Smooth muscle cell (in vitro differentiated cells): ENCODE measurements around the gene GOLGA6L2. TPM values are rescaled to one million over a fixed set of nuclear protein-coding genes. Genes with fewer than 3 reads are reported as not detected.

Source experiments
- DNase-seq: peaks from one replicate; lab custom pipeline; 2025; ENCODE audit not compliant: unreplicated experiment; lab: John Stamatoyannopoulos, UW
- H2AFZ ChIP-seq: fragments of 200-600 bp; sonication (generic); 2 replicates; pipeline ENCODE4 v1.6.0; 2016; ENCODE audit warnings: antibody characterized with exemption, low read depth, mild to moderate bottlenecking
- H3F3A ChIP-seq: fragments of 200-600 bp; sonication (generic); 2 replicates; pipeline ENCODE4 v1.6.0; 2017; ENCODE audit warnings: antibody characterized with exemption, low read depth
- H3K27ac ChIP-seq: fragments of 200-600 bp; sonication (generic); 2 replicates; pipeline ENCODE4 v1.5.1; 2016; ENCODE audit warnings: low read depth, mild to moderate bottlenecking
- H3K27me3 ChIP-seq: fragments of 200-600 bp; sonication (generic); 2 replicates; pipeline ENCODE4 v1.6.1; 2016; ENCODE audit warnings: low read depth, mild to moderate bottlenecking
- H3K36me3 ChIP-seq: fragments of 200-600 bp; sonication (generic); 2 replicates; pipeline ENCODE4 v1.5.1; 2016; ENCODE audit warnings: low read depth
- H3K4me1 ChIP-seq: fragments of 200-600 bp; sonication (generic); 2 replicates; pipeline ENCODE4 v1.5.1; 2016; ENCODE audit warnings: low read depth
- H3K4me2 ChIP-seq: fragments of 200-600 bp; sonication (generic); 2 replicates; pipeline ENCODE4 v1.6.0; 2016; ENCODE audit warnings: mild to moderate bottlenecking
- H3K4me3 ChIP-seq: fragments of 200-600 bp; sonication (generic); 2 replicates; pipeline ENCODE4 v1.5.1; 2016; ENCODE audit warnings: mild to moderate bottlenecking
- H3K79me2 ChIP-seq: fragments of 200-600 bp; sonication (generic); 2 replicates; pipeline ENCODE4 v1.6.0; 2016; ENCODE audit warnings: low read depth, mild to moderate bottlenecking
- H3K9ac ChIP-seq: fragments of 200-600 bp; sonication (generic); 2 replicates; pipeline ENCODE4 v1.6.0; 2016; ENCODE audit warnings: low read depth
- H3K9me3 ChIP-seq: fragments of 200-600 bp; sonication (generic); replicated peaks from 2 replicates; pipeline ENCODE4 v1.5.1; 2016; ENCODE audit warnings: low read depth
- H4K20me1 ChIP-seq: fragments of 200-600 bp; sonication (generic); 2 replicates; pipeline ENCODE4 v1.6.0; 2016; ENCODE audit warnings: low read depth
- WGBS: methylation state at CpG from one replicate; pipeline ENCODE4 v1.1.7; 2016; ENCODE audit warnings: low lambda C conversion rate; 5-methylcytosine and 5-hydroxymethylcytosine counted together
- polyA plus RNA-seq: library from polyadenylated mRNA; unstranded; fragments of >200 nt; fragmentation: Nextera tagmentation; extraction: Ambion mirVana; gene quantifications from 2 replicates; pipeline ENCODE4 v1.2.1, GENCODE V29; 2016
- total RNA-seq: library from RNA; depleted of rRNA; stranded (reverse); fragments of >200 nt; gene quantifications from 2 replicates; pipeline ENCODE4 v1.2.3, GENCODE V29; 2014
- TF ChIP-seq, protein P1 (sequence below): fragments of 200-600 bp; sonication (generic); IDR thresholded peaks from 2 replicates; pipeline ENCODE4 v1.5.1; 2017; ENCODE audit warnings: borderline replicate concordance, mild to moderate bottlenecking, antibody characterized with exemption; ENCODE audit not compliant: insufficient read depth, poor library complexity, severe bottlenecking

GOLGA6L2 gene
- total and polyA plus RNA-seq, 2 experiments from 2014 or later: not detected

- Histone ChIP-seq H3K36me3 (no peaks in the 10 kb centered on the region), H3K9me3 (no peaks in the 10 kb centered on the region), H3K4me2 (no peak overlapping the region), H2AFZ (no peak overlapping the region), H3K27me3 (no peaks in the 10 kb centered on the region), H3K9ac (no peak overlapping the region), H3K27ac (no peak overlapping the region), H4K20me1 (no peaks in the 10 kb centered on the region), H3F3A (no peaks in the 10 kb centered on the region), H3K79me2 (no peaks in the 10 kb centered on the region), H3K4me1 (no peaks in the 10 kb centered on the region), H3K4me3 (no peak overlapping the region)
- TF ChIP-seq, protein P1, sequence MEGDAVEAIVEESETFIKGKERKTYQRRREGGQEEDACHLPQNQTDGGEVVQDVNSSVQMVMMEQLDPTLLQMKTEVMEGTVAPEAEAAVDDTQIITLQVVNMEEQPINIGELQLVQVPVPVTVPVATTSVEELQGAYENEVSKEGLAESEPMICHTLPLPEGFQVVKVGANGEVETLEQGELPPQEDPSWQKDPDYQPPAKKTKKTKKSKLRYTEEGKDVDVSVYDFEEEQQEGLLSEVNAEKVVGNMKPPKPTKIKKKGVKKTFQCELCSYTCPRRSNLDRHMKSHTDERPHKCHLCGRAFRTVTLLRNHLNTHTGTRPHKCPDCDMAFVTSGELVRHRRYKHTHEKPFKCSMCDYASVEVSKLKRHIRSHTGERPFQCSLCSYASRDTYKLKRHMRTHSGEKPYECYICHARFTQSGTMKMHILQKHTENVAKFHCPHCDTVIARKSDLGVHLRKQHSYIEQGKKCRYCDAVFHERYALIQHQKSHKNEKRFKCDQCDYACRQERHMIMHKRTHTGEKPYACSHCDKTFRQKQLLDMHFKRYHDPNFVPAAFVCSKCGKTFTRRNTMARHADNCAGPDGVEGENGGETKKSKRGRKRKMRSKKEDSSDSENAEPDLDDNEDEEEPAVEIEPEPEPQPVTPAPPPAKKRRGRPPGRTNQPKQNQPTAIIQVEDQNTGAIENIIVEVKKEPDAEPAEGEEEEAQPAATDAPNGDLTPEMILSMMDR: no peak
- DNase-seq: no peak
- WGBS: 75% methylated on average over 11 of the region's 11 CpGs
Observed at GRCh38 chr15:23444269-23444668, 2.8 kb downstream of the GOLGA6L2 start.

DNA sequence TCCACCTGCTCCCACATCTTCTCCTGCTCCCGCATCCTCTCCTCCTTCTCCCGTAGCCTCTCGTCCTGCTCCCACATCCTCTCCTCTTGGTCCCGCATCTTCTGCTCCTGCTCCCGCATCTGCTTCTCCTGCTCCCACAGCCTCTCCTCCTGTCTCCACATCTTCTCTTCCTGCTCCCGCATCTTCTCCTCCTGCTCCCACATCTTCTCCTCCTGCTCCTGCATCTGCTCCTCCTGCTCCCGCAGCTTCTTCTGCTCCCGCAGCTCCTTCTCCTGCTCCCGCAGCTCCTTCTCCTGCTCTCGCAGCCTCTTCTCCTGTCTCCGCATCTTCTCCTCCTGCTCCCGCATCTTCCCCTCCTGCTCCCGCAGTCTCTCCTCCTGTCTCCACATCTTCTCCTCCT is 5.8 kb downstream of the GOLGA6L2 start:
- TF ChIP-seq, protein P1: no peak
- Histone ChIP-seq H2AFZ (no peak overlapping the region), H3K79me2 (no peaks in the 10 kb centered on the region), H3F3A (no peaks in the 10 kb centered on the region), H3K27me3 (no peaks in the 10 kb centered on the region), H3K4me2 (no peak overlapping the region), H3K27ac (no peak overlapping the region), H3K4me1 (no peaks in the 10 kb centered on the region), H4K20me1 (no peaks in the 10 kb centered on the region), H3K4me3 (no peak overlapping the region), H3K9ac (no peak overlapping the region), H3K36me3 (no peaks in the 10 kb centered on the region), H3K9me3 (no peaks in the 10 kb centered on the region)
- WGBS: 87% methylated on average over 13 of the region's 13 CpGs
- no peak for DNase-seq

DNA sequence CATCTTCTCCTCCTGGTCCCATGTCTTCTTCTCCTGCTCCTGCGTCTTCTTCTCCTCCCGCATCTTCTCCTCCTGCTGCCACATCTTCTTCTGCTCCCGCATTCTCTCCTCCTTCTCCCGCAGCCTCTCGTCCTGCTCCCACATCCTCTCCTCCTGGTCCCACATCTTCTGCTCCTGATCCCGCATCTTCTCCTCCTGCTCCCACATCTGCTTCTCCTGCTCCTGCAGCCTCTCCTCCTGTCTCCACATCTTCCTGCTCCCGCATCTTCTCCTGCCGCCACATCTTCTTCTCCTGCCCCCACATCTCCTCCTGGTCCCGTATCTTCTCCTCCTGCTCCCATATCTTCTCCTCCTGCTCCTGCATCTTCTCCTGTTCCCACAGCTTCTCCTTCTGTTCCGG is 6.4 kb downstream of the GOLGA6L2 start:
- Histone ChIP-seq H3K4me1 (no peaks in the 10 kb centered on the region), H3K79me2 (no peaks in the 10 kb centered on the region), H2AFZ (no peak overlapping the region), H3K36me3 (no peaks in the 10 kb centered on the region), H3F3A (no peaks in the 10 kb centered on the region), H3K9me3 (no peaks in the 10 kb centered on the region), H3K27ac (no peak overlapping the region), H3K4me2 (no peak overlapping the region), H3K27me3 (no peaks in the 10 kb centered on the region), H3K9ac (no peak overlapping the region), H4K20me1 (no peaks in the 10 kb centered on the region), H3K4me3 (no peak overlapping the region)
- DNase-seq: no peak
- WGBS: 93% methylated on average over 10 of the region's 10 CpGs
- TF ChIP-seq, protein P1: no peak

DNA sequence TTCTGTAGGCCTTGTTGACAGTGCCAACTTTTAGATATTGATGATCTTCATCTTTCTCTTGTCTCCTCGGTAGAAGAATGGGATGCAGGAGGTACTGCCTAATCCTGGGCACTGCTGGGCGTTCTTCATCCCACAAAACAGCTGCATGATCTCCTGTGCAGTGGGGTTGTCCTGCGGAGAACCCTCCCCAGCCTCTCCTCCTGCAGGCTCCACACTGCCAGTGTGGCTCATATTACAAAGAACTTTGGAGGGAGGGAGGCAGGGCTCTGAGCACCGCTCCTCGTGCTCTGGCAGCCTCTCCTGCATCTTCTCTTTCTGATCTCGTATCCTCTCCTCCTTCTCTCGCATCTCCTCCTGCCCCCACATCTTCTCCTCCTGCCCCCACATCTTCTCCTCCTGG is 7.5 kb downstream of the GOLGA6L2 start:
- Histone ChIP-seq H3K79me2 (no peaks in the 10 kb centered on the region), H3K4me1 (no peaks in the 10 kb centered on the region), H2AFZ (no peak overlapping the region), H3K27ac (no peak overlapping the region), H3K27me3 (no peaks in the 10 kb centered on the region), H4K20me1 (no peaks in the 10 kb centered on the region), H3K9ac (no peak overlapping the region), H3F3A (no peaks in the 10 kb centered on the region), H3K9me3 (no peaks in the 10 kb centered on the region), H3K4me2 (no peak overlapping the region), H3K36me3 (no peaks in the 10 kb centered on the region), H3K4me3 (no peak overlapping the region)
- 83% methylated on average over 5 of the region's 7 CpGs for WGBS
- TF ChIP-seq, protein P1: no peak
- no peak for DNase-seq
